H1 (cell line): ENCODE measurements around the gene SH2D7. TPM values are rescaled to one million over a fixed set of nuclear protein-coding genes. Genes with fewer than 3 reads are reported as not detected.

Source experiments
- CTCF ChIA-PET: fragments of 300-600 bp; sonication (Branson Sonifier 250); formaldehyde crosslinking; loops from one replicate; lab custom pipeline; 2021; ENCODE audit not compliant: partially characterized antibody; lab: Charles Lee
- POLR2A ChIA-PET: fragments of 300-600 bp; sonication (Branson Sonifier 250); formaldehyde crosslinking; loops from one replicate; lab custom pipeline; 2021; ENCODE audit warnings: inconsistent platforms; ENCODE audit not compliant: partially characterized antibody; lab: Charles Lee
- DNase-seq, 2 experiments: peaks; one replicate each; pipeline versions ENCODE4 v3.0.0 to v3.0.0-alpha.2; 2010 to 2022; ENCODE audit warnings: low spot score in 2 of 2, low read depth in 1 of 2, mixed read lengths in 1 of 2
- FAIRE-seq: peaks from 2 replicates; lab custom pipeline; 2011; peaks lifted over from hg19 to GRCh38; lab: Jason Lieb, UNC
- H2AFZ ChIP-seq: 2 replicates; pipeline ENCODE4 v1.8.1; 2012; ENCODE audit warnings: low read length, inconsistent platforms
- H2AK5ac ChIP-seq: 2 replicates; pipeline ENCODE4 v1.6.1; 2013; ENCODE audit warnings: low read depth, low read length
- H2BK120ac ChIP-seq: replicated peaks from 2 replicates; pipeline ENCODE3; 2013; ENCODE audit warnings: low read depth, low read length, inconsistent platforms
- H2BK12ac ChIP-seq: 2 replicates; pipeline ENCODE4 v1.6.1; 2013; ENCODE audit warnings: low read depth, low read length
- H2BK15ac ChIP-seq: 2 replicates; pipeline ENCODE4 v1.6.1; 2013; ENCODE audit warnings: low read length
- H2BK20ac ChIP-seq: 2 replicates; pipeline ENCODE4 v1.6.1; 2013; ENCODE audit warnings: low read length
- H2BK5ac ChIP-seq: 2 replicates; pipeline ENCODE4 v1.6.1; 2013; ENCODE audit warnings: low read depth, low read length
- H3K14ac ChIP-seq: 2 replicates; pipeline ENCODE4 v1.6.1; 2013; ENCODE audit warnings: inconsistent platforms; ENCODE audit not compliant: insufficient read length
- H3K18ac ChIP-seq: 2 replicates; pipeline ENCODE4 v1.6.1; 2013; ENCODE audit warnings: low read length; ENCODE audit errors: extremely low read depth
- H3K23ac ChIP-seq: 2 replicates; pipeline ENCODE4 v1.6.1; 2013; ENCODE audit warnings: inconsistent platforms; ENCODE audit not compliant: insufficient read length
- H3K23me2 ChIP-seq: 2 replicates; pipeline ENCODE4 v1.6.1; 2013; ENCODE audit warnings: low read depth, low read length
- H3K27ac ChIP-seq: 2 replicates; pipeline ENCODE4 v1.6.1; 2011; ENCODE audit warnings: low read depth, low read length, inconsistent platforms
- H3K27me3 ChIP-seq, 4 experiments: replicated peaks in 1 of 4; 1 replicate in 1 of 4; 2 replicates in 3 of 4; pipeline versions ENCODE4 v1.6.1 to v1.8.1; 2011 to 2013; ENCODE audit warnings: low read length in 3 of 4, mild to moderate bottlenecking in 3 of 4, inconsistent platforms in 2 of 4, mixed read lengths in 2 of 4, moderate library complexity in 1 of 4; ENCODE audit not compliant: control insufficient read depth in 3 of 4, insufficient read depth in 3 of 4; ENCODE audit errors: extremely low read depth in 1 of 4
- H3K36me3 ChIP-seq, 4 experiments: 2 replicates each; pipeline versions ENCODE4 v1.6.1 to v1.8.1; 2011 to 2013; ENCODE audit warnings: mild to moderate bottlenecking in 4 of 4, low read length in 3 of 4, moderate library complexity in 2 of 4, control low read depth in 1 of 4, inconsistent platforms in 1 of 4; ENCODE audit not compliant: insufficient read depth in 4 of 4, control insufficient read depth in 2 of 4
- H3K4ac ChIP-seq: replicated peaks from 2 replicates; pipeline ENCODE3; 2013; ENCODE audit warnings: low read length, low read depth, mixed read lengths, inconsistent platforms; ENCODE audit not compliant: insufficient read length
- H3K4me1 ChIP-seq, 4 experiments: replicated peaks in 1 of 4; 1 replicate in 1 of 4; 2 replicates in 3 of 4; pipeline versions ENCODE4 v1.6.1 to v1.8.1; 2011 to 2013; ENCODE audit warnings: low read length in 3 of 4, inconsistent platforms in 2 of 4, mixed read lengths in 1 of 4; ENCODE audit not compliant: insufficient read depth in 4 of 4, control insufficient read depth in 3 of 4
- H3K4me2 ChIP-seq, 2 experiments: 2 replicates each; pipeline versions ENCODE4 v1.6.1 to v1.8.1; 2011 to 2013; ENCODE audit warnings: low read depth in 2 of 2, low read length in 2 of 2, control low read depth in 1 of 2, inconsistent platforms in 1 of 2, mild to moderate bottlenecking in 1 of 2; ENCODE audit not compliant: insufficient read depth in 1 of 2
- H3K4me3 ChIP-seq, 4 experiments: fragments of 200-600, 300-600 bp in 1 of 4; sonication (generic), shearing (Covaris generic), sonication (Bioruptor Twin) in 1 of 4; 2 replicates each; pipeline versions ENCODE4 v1.5.1 to v1.8.1; 2011 to 2016; ENCODE audit warnings: low read length in 4 of 4, low read depth in 3 of 4, control low read depth in 2 of 4, inconsistent platforms in 2 of 4, mild to moderate bottlenecking in 2 of 4, mixed read lengths in 1 of 4, moderate library complexity in 1 of 4; ENCODE audit not compliant: insufficient read depth in 2 of 4; ENCODE audit errors: extremely low read depth in 1 of 4
- H3K56ac ChIP-seq: replicated peaks from 2 replicates; pipeline ENCODE3; 2013; ENCODE audit warnings: low read depth, mild to moderate bottlenecking, mixed read lengths, low read length, inconsistent platforms; ENCODE audit not compliant: insufficient read length
- H3K79me1 ChIP-seq: 2 replicates; pipeline ENCODE4 v1.6.1; 2013; ENCODE audit warnings: low read depth, low read length, control low read depth
- H3K79me2 ChIP-seq, 2 experiments: 2 replicates each; pipeline versions ENCODE4 v1.6.1 to v1.8.1; 2012 to 2013; ENCODE audit warnings: low read length in 2 of 2, mild to moderate bottlenecking in 2 of 2, inconsistent platforms in 1 of 2; ENCODE audit not compliant: insufficient read depth in 2 of 2, control insufficient read depth in 1 of 2
- H3K9ac ChIP-seq, 4 experiments: replicated peaks in 1 of 4; 1 replicate in 1 of 4; 2 replicates in 3 of 4; pipeline versions ENCODE4 v1.6.1 to v1.8.1; 2011 to 2013; ENCODE audit warnings: low read depth in 3 of 4, low read length in 3 of 4, control low read depth in 2 of 4, mild to moderate bottlenecking in 2 of 4, moderate library complexity in 2 of 4, inconsistent platforms in 1 of 4; ENCODE audit errors: extremely low read depth in 1 of 4
- H3K9me3 ChIP-seq, 2 experiments: 2 replicates each; pipeline versions ENCODE4 v1.6.1 to v1.8.1; 2012 to 2013; ENCODE audit warnings: mild to moderate bottlenecking in 2 of 2, moderate library complexity in 2 of 2, control low read depth in 1 of 2, inconsistent platforms in 1 of 2, low read depth in 1 of 2, low read length in 1 of 2, mixed read lengths in 1 of 2; ENCODE audit not compliant: insufficient read depth in 2 of 2
- H4K20me1 ChIP-seq, 2 experiments: replicated peaks in 1 of 2; 2 replicates each; pipeline versions ENCODE3 to v1.8.1; 2011 to 2013; ENCODE audit warnings: inconsistent platforms in 2 of 2, low read length in 2 of 2, mild to moderate bottlenecking in 1 of 2; ENCODE audit not compliant: insufficient read depth in 2 of 2, control insufficient read depth in 1 of 2
- H4K5ac ChIP-seq: 2 replicates; pipeline ENCODE4 v1.6.1; 2013; ENCODE audit warnings: low read length, low read depth, mixed read lengths, inconsistent platforms; ENCODE audit not compliant: insufficient read length
- H4K8ac ChIP-seq: 2 replicates; pipeline ENCODE4 v1.8.0; 2013; ENCODE audit warnings: mild to moderate bottlenecking, moderate library complexity, low read length, inconsistent platforms; ENCODE audit not compliant: insufficient read depth; ENCODE audit errors: extremely low read depth
- H4K91ac ChIP-seq: replicated peaks from 2 replicates; pipeline ENCODE3; 2013; ENCODE audit warnings: low read length, mixed read lengths, inconsistent platforms; ENCODE audit not compliant: insufficient read length
- BRCA1 ChIP-seq: IDR thresholded peaks from 2 replicates; pipeline ENCODE4 v1.6.1; 2012; ENCODE audit warnings: low read depth, low read length, improper control_type of control experiment
- KDM5A ChIP-seq: fragments of 200-600 bp; IDR thresholded peaks from 2 replicates; pipeline ENCODE4 v1.7.1; 2012; ENCODE audit warnings: mild to moderate bottlenecking, low read length, inconsistent platforms, mixed read lengths
- PHF8 ChIP-seq: fragments of 200-600 bp; sonication (generic); conservative IDR thresholded peaks from 2 replicates; pipeline ENCODE4 v1.7.1; 2012; ENCODE audit warnings: low read depth, mild to moderate bottlenecking, inconsistent platforms, low read length, moderate library complexity
- RNF2 ChIP-seq: fragments of 200-900, 300-1000 bp; sonication (generic); IDR thresholded peaks from 2 replicates; pipeline ENCODE4 v1.7.1; 2016; ENCODE audit warnings: borderline replicate concordance, low read depth, mild to moderate bottlenecking, antibody characterized with exemption, low read length; ENCODE audit not compliant: poor library complexity, severe bottlenecking; ENCODE audit errors: missing control alignments
- SIRT6 ChIP-seq: IDR thresholded peaks from one replicate; pipeline ENCODE4 v1.7.1; 2012; ENCODE audit warnings: low read length, inconsistent platforms
- SP1 ChIP-seq: IDR thresholded peaks from 2 replicates; pipeline ENCODE4 v1.6.1; 2011; ENCODE audit warnings: low read depth, low read length
- ZNF274 ChIP-seq: IDR thresholded peaks from 2 replicates; pipeline ENCODE4 v1.7.0; 2012; ENCODE audit warnings: low read length, borderline replicate concordance; ENCODE audit errors: extremely low read depth
- WGBS, 2 experiments: shearing (Covaris generic) in 1 of 2; methylation state at CpG; one replicate each; pipeline versions ENCODE4 v1.1.6 to v1.1.7; 2013 to 2015; ENCODE audit warnings: low lambda C conversion rate in 2 of 2, mixed read lengths in 2 of 2, inconsistent platforms in 1 of 2, low coverage in 1 of 2, missing lambda C conversion rate in 1 of 2; ENCODE audit not compliant: insufficient replicate concordance in 2 of 2, insufficient coverage in 1 of 2, insufficient read length in 1 of 2; ENCODE audit errors: extremely low coverage in 1 of 2, missing lambda C conversion rate in 1 of 2; 5-methylcytosine and 5-hydroxymethylcytosine counted together
- polyA plus RNA-seq, 7 experiments: library from polyadenylated mRNA; depleted of rRNA in 3 of 7; stranded (reverse) in 5 of 7; unstranded in 2 of 7; fragments of >200 nt in 5 of 7; fragments of 200-250 nt in 2 of 7; gene quantifications; 1 replicate in 5 of 7; 2 replicates in 1 of 7; 4 replicates in 1 of 7; pipeline versions ENCODE4 v1.2.1 to v1.2.3, GENCODE V29; 2011 to 2013; ENCODE audit warnings: missing spikeins in 2 of 7, mixed read lengths in 2 of 7
- total RNA-seq: library from RNA; stranded (reverse); fragmentation: NEBNext Ultra II Directional; extraction: Animal tissue kit (Norgen Biotek cat#: 25700); gene quantifications from 2 replicates; pipeline ENCODE4 v1.2.1, GENCODE V29; 2021

SH2D7 gene
- total and polyA plus RNA-seq, 2 of the 8 experiments (the other 6 are each of a cell fraction or from before 2014, with no cell fraction given) = not detected

DNA sequence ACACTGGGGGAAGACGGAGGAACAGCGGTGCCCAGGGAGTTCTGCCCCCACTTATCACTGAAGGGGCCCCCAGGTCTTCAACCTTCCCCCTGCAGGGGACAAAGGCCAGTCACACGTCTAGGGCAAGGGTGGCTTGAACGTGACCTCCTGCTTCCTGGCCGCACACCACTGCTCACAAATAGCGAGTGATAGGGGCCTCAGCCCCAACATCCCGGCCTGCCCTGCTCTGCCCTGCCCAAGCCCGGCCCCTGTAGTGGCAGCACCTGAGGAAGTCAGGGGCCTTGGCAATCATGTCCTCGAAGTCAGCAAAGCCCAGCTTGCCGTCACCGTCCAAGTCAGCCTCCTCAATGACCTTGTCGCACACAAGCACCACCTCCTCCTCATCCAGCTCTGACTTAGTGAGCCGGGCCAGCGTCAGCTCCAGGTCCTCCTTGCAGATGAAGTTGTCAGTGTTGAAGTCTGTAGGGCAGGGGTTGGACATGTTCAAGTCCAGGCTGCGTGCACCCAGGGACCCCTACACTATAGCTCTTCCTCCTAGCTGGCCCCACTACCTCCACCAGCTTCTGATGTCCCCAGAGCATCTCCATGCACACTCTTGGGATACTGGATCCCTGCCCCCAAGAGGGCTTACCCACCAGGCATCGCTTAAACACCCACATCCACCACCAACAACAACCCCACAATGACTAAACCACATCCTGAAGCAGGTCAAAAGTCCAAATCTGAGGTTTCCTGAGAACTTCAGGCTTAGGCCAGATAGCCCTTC, 13.3 kb downstream of the SH2D7 start:
- H3K23me2 ChIP-seq = no peaks in the 10 kb centered on the region
- no peak overlapping the region for H3K14ac ChIP-seq
- H2BK15ac ChIP-seq = no peak overlapping the region
- H3K9me3 ChIP-seq = no peaks in the 10 kb centered on the region
- H2BK20ac ChIP-seq = no peak overlapping the region
- no peaks in the 10 kb centered on the region for H3K27me3 ChIP-seq
- no peak overlapping the region for H2BK5ac ChIP-seq
- no peak overlapping the region for H2AK5ac ChIP-seq
- H3K56ac ChIP-seq = no peak overlapping the region
- no peaks in the 10 kb centered on the region for H3K79me2 ChIP-seq
- FAIRE-seq (no peak), DNase-seq (no peak)
- no peak overlapping the region for H3K4me3 ChIP-seq
- TF ChIP-seq ZNF274 = no peak
- no peak for TF ChIP-seq BRCA1
- TF ChIP-seq SP1 = no peak
- TF ChIP-seq SIRT6 = no peak
- no peak for TF ChIP-seq RNF2
- no peak for TF ChIP-seq PHF8
- TF ChIP-seq KDM5A = no peak
- no peak overlapping the region for H3K9ac ChIP-seq
- no peak overlapping the region for H2BK12ac ChIP-seq
- no peaks in the 10 kb centered on the region for H3K4me1 ChIP-seq
- H3K18ac ChIP-seq = no peak overlapping the region
- no peak overlapping the region for H3K4me2 ChIP-seq
- no peaks in the 10 kb centered on the region for H3K79me1 ChIP-seq
- POLR2A ChIA-PET = no interaction called here
- H3K23ac ChIP-seq = no peak overlapping the region
- H2BK120ac ChIP-seq = no peak overlapping the region
- 96% methylated on average over 10 of the region's 16 CpGs; no CpG with 5 or more reads in 1 of the 2 experiments for WGBS, 2 experiments
- no peaks in the 10 kb centered on the region for H4K20me1 ChIP-seq
- CTCF ChIA-PET = interaction anchor here (0.7 to 16.8 kb wide), 5 partner anchors 15 to 134 kb away, joined by 3 to 226 read pairs (median 78); partner anchors contain the start of gene SH2D7
- H4K91ac ChIP-seq = no peak overlapping the region
- no peak overlapping the region for H4K5ac ChIP-seq
- H3K27ac ChIP-seq = no peak overlapping the region
- H2AFZ ChIP-seq = no peak overlapping the region
- no peak overlapping the region for H3K4ac ChIP-seq
- peaks cover 0 to 6% (median 1%) of the 10 kb centered on the region in 4 experiments; a peak in 3 of 8 replicates for H3K36me3 ChIP-seq
- H4K8ac ChIP-seq = no peak overlapping the region; the same call in 1 of the 2 replicates
